Ishikawa (cell line): ENCODE data around the gene FAM81A.

ENCODE experiments used
- CEBPB ChIP-seq: IDR thresholded peaks from 2 replicates; pipeline ENCODE4 v1.6.1; 2012
- CREB1 ChIP-seq: IDR thresholded peaks from 2 replicates; pipeline ENCODE4 v1.6.1; 2012; ENCODE audit warnings: low read depth
- EGR1 ChIP-seq: IDR thresholded peaks from 2 replicates; pipeline ENCODE4 v1.6.1; 2012
- EP300 ChIP-seq: IDR thresholded peaks from 2 replicates; pipeline ENCODE4 v1.6.1; 2012; ENCODE audit warnings: borderline replicate concordance
- FOXM1 ChIP-seq: IDR thresholded peaks from 2 replicates; pipeline ENCODE4 v1.6.1; 2012; ENCODE audit warnings: low read depth, borderline replicate concordance
- NFIC ChIP-seq: IDR thresholded peaks from 2 replicates; pipeline ENCODE4 v1.6.1; 2012
- RAD21 ChIP-seq: IDR thresholded peaks from 2 replicates; pipeline ENCODE4 v1.6.1; 2012; ENCODE audit warnings: low read depth
- TAF1 ChIP-seq: IDR thresholded peaks from 2 replicates; pipeline ENCODE4 v1.6.1; 2012; ENCODE audit warnings: low read depth, mild to moderate bottlenecking
- TCF12 ChIP-seq: IDR thresholded peaks from 2 replicates; pipeline ENCODE4 v1.6.1; 2012; ENCODE audit warnings: low read depth
- TEAD4 ChIP-seq: IDR thresholded peaks from 2 replicates; pipeline ENCODE4 v1.6.1; 2012
- YY1 ChIP-seq: IDR thresholded peaks from 2 replicates; pipeline ENCODE4 v1.6.1; 2012; ENCODE audit warnings: low read depth
- ZBTB7A ChIP-seq: IDR thresholded peaks from 2 replicates; pipeline ENCODE4 v1.6.1; 2012; ENCODE audit warnings: low read depth
- TF ChIP-seq, protein P1 (sequence below): IDR thresholded peaks from 2 replicates; pipeline ENCODE4 v1.6.1; 2012
- TF ChIP-seq, protein P2 (sequence below): IDR thresholded peaks from 2 replicates; pipeline ENCODE4 v1.6.1; 2012; ENCODE audit warnings: low read depth, mild to moderate bottlenecking
- TF ChIP-seq, protein P3 (sequence below): IDR thresholded peaks from 2 replicates; pipeline ENCODE4 v1.6.1; 2012

The FAM81A gene

DNA sequence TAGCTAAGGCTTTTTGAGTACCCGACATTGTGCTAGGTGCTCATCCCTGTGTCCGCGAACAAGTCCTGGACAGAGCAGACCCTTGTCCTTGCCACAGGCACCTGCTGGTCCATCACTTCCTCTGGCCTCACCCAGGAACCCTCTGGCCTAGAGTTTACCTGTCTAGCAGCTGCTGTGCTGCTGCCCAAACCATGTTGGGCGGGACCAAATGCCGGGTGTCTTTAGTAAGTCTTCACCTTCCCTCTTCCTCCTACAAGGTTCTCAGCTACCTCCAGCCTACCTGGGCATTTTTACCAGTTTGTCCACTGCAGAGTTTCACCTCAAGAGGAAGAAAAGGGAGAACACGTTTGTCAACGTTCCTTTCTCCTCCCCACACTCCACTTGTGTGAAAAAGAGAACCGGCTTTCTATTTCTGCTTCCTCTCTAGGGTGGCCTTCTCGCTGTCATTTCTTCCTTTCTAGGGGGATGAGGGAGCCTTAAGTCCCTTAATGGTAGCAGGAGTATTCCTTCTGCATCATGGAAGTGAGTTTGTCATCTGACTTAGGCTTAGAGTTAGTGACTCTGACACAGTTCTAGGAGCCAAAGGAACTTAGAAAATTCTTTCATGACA, 93.2 kb downstream of the FAM81A start:
- TF ChIP-seq YY1 (no peak), CREB1 (no peak), TEAD4 (no peak), NFIC (no peak), EGR1 (no peak), CEBPB (no peak), TCF12 (no peak), TAF1 (no peak), FOXM1 (no peak), RAD21 (no peak), EP300 (no peak), ZBTB7A (no peak)
- TF ChIP-seq, protein P1, sequence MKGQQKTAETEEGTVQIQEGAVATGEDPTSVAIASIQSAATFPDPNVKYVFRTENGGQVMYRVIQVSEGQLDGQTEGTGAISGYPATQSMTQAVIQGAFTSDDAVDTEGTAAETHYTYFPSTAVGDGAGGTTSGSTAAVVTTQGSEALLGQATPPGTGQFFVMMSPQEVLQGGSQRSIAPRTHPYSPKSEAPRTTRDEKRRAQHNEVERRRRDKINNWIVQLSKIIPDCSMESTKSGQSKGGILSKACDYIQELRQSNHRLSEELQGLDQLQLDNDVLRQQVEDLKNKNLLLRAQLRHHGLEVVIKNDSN: no peak
- TF ChIP-seq, protein P2, sequence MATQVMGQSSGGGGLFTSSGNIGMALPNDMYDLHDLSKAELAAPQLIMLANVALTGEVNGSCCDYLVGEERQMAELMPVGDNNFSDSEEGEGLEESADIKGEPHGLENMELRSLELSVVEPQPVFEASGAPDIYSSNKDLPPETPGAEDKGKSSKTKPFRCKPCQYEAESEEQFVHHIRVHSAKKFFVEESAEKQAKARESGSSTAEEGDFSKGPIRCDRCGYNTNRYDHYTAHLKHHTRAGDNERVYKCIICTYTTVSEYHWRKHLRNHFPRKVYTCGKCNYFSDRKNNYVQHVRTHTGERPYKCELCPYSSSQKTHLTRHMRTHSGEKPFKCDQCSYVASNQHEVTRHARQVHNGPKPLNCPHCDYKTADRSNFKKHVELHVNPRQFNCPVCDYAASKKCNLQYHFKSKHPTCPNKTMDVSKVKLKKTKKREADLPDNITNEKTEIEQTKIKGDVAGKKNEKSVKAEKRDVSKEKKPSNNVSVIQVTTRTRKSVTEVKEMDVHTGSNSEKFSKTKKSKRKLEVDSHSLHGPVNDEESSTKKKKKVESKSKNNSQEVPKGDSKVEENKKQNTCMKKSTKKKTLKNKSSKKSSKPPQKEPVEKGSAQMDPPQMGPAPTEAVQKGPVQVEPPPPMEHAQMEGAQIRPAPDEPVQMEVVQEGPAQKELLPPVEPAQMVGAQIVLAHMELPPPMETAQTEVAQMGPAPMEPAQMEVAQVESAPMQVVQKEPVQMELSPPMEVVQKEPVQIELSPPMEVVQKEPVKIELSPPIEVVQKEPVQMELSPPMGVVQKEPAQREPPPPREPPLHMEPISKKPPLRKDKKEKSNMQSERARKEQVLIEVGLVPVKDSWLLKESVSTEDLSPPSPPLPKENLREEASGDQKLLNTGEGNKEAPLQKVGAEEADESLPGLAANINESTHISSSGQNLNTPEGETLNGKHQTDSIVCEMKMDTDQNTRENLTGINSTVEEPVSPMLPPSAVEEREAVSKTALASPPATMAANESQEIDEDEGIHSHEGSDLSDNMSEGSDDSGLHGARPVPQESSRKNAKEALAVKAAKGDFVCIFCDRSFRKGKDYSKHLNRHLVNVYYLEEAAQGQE: no peak
- TF ChIP-seq, protein P3, sequence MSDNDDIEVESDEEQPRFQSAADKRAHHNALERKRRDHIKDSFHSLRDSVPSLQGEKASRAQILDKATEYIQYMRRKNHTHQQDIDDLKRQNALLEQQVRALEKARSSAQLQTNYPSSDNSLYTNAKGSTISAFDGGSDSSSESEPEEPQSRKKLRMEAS: no peak

DNA sequence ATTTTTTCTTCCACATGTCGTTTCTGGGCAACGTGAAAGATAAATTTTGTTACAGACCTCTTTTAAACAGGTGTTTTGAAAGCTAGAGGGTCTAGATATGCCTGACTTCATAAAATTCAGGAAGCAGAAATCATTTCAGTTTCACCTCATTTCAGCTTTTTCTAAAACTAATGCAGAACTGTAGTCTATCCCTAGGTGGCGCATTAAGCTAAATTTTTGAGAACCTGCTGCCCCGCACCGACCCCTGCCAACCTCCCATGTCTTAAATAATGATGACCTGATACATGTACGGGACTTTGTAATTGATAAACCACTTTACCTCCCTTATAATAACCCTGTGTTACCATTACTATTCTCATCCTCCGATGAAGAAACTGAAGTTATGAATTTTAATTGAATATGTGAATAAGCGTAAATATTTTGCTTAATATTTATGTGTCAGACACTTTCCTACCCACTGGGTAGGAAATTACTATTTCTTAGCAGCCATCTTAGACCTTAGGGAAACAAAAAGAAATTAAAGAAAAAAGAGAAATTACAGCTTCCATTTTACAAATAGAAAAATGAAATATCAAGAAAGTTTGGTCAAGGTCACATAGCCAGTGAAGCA, 94.9 kb downstream of the FAM81A start:
- TF ChIP-seq, protein P3: no peak
- 0 out of 2 replicates have a peak, but pooled peaks have one; percentile 63 for TF ChIP-seq ZBTB7A
- peak; percentile 90 for TF ChIP-seq RAD21

DNA sequence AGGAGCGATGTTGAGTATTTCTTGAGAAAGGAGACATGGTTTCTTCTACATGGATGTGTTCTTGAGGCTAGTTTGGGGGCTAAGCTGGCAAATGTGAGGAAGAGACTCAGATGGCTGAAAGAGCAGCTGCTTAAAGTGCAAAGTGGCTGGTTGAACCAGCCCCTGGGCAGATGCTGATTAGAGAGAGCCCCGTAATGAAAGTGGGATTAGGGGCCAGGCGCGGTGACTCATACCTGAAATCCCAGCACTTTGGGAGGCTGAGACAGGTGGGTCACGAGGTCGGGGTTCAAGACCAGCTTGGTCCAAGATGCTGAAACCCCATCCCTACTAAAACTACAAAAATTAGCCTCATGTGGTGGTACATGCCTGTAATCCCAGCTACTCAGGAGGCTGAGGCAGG, 98.6 kb downstream of the FAM81A start:
- TF ChIP-seq TAF1 (no peak), FOXM1 (no peak), YY1 (no peak)

DNA sequence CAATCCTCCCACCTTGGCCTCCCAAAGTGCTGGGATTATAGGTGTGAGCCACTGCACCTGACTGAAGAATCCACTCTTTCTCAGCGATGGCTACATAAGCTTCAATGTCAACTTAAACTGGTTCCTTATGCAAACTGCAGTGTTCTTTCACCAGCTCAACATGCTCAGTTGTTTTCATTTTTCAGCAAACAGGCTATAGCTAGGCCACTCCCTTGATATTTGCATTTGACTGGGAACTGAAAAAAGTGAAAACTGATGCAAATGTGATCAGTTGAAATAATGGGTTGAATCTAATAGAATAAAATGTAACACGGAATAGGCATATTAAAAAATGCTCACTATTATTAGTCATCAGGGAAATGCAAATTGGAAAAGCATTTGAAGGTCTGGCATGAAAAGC, 99.4 kb downstream of the FAM81A start:
- TF ChIP-seq CEBPB: no peak
- TF ChIP-seq, protein P2: no peak
- TF ChIP-seq, protein P1: no peak
- TF ChIP-seq EP300: no peak
- TF ChIP-seq EGR1: no peak
- TF ChIP-seq CREB1: no peak
- no peak for TF ChIP-seq YY1
- no peak for TF ChIP-seq FOXM1
- TF ChIP-seq, protein P3: no peak
- no peak for TF ChIP-seq NFIC
- TF ChIP-seq TEAD4: no peak
- TF ChIP-seq TAF1: no peak
- no peak for TF ChIP-seq ZBTB7A
- TF ChIP-seq TCF12: no peak
- TF ChIP-seq RAD21: no peak

DNA sequence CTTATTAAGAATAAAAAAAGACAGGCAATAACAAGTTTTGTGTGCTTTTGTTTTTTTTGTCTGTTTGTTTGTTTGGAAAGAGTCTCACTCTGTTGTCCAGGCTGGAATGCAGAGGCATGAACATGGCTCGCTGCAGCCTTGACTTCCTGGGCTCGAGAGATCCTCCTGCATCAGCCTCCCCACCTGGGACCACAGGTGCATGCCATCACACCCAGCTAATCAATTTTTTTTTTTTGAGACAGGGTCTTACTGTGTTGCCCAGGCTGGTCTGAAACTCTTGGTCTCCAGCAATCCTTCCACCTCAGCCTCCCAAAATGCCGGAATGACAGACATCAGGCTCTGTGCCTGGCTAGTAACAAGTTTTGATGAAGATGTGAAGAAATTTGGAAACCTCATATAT, 100.5 kb downstream of the FAM81A start:
- no peak for TF ChIP-seq EGR1
- no peak for TF ChIP-seq CREB1
- TF ChIP-seq, protein P1: no peak
- no peak for TF ChIP-seq CEBPB
- TF ChIP-seq, protein P2: no peak
- no peak for TF ChIP-seq NFIC
- TF ChIP-seq, protein P3: no peak
- TF ChIP-seq EP300: no peak
- TF ChIP-seq RAD21: no peak
- TF ChIP-seq YY1: no peak
- no peak for TF ChIP-seq TAF1
- no peak for TF ChIP-seq FOXM1
- TF ChIP-seq TCF12: no peak
- no peak for TF ChIP-seq ZBTB7A
- TF ChIP-seq TEAD4: no peak
